Right lobe of liver (tissue), 4 donors: ENCODE results near the gene PALB2.

Experiments used
- POLR2A ChIP-seq: fragments of 450-650 bp; IDR thresholded peaks from one replicate; pipeline ENCODE4 v1.6.1; 2017; ENCODE audit warnings: antibody characterized with exemption, mild to moderate bottlenecking
- TF ChIP-seq, protein P1 (sequence below), 4 donors: fragments of 200-600 bp in 3 of 4; fragments of 450-650 bp in 1 of 4; IDR thresholded peaks; one replicate each; pipeline versions ENCODE4 v1.5.1 to v1.8.0; 2016 to 2022; ENCODE audit warnings: antibody characterized with exemption in 4 of 4, mild to moderate bottlenecking in 2 of 4
- donor health status: DM: no; HTN: no; CAD: no.
- donor health status: DM: no; HTN: no; CAD: no.
- donor health status: DM: no; HTN: yes; CAD: no.

GRCh38 chr16:23679274-23679985 lies 38.3 kb upstream of the PALB2 start:
- no peak for TF ChIP-seq POLR2A
- TF ChIP-seq, protein P1, sequence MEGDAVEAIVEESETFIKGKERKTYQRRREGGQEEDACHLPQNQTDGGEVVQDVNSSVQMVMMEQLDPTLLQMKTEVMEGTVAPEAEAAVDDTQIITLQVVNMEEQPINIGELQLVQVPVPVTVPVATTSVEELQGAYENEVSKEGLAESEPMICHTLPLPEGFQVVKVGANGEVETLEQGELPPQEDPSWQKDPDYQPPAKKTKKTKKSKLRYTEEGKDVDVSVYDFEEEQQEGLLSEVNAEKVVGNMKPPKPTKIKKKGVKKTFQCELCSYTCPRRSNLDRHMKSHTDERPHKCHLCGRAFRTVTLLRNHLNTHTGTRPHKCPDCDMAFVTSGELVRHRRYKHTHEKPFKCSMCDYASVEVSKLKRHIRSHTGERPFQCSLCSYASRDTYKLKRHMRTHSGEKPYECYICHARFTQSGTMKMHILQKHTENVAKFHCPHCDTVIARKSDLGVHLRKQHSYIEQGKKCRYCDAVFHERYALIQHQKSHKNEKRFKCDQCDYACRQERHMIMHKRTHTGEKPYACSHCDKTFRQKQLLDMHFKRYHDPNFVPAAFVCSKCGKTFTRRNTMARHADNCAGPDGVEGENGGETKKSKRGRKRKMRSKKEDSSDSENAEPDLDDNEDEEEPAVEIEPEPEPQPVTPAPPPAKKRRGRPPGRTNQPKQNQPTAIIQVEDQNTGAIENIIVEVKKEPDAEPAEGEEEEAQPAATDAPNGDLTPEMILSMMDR (IDR thresholded peaks at IDR 0.05), result no peak
